OCI-LY7 (cell line): ENCODE measurements around the gene FARSA. TPM values are rescaled to one million over a fixed set of nuclear protein-coding genes. Genes with fewer than 3 reads are reported as not detected.
"Not testable (repeated sequence)": the region's sequence is repeated elsewhere in the genome, so short reads cannot be mapped to it uniquely, and the experiment has no call there.

Experiments
- BruUV-seq: library from RNA; stranded (reverse); fragments of 400-500 nt; replicated peaks from 2 replicates; lab custom pipeline; 2021; lab: Mats Ljungman, UMichigan
- CTCF ChIA-PET: fragments of 300-600 bp; sonication (Branson Sonifier 250); formaldehyde crosslinking; loops from one replicate; lab custom pipeline; 2022; ENCODE audit warnings: antibody characterized with exemption; ENCODE audit not compliant: unreplicated experiment; lab: Charles Lee
- POLR2A ChIA-PET: fragments of 300-600 bp; sonication (Branson Sonifier 250); formaldehyde crosslinking; loops from one replicate; lab custom pipeline; 2022; ENCODE audit warnings: antibody characterized with exemption; lab: Charles Lee
- DNase-seq: peaks from one replicate; pipeline ENCODE4 v3.0.0-alpha.2; 2015; ENCODE audit warnings: low spot score
- H2AFZ ChIP-seq: fragments of 200-600 bp; sonication (generic), shearing (Covaris generic); 2 replicates; pipeline ENCODE4 v1.6.1; 2014; ENCODE audit warnings: mild to moderate bottlenecking, antibody characterized with exemption, low read length, moderate library complexity
- H3K27ac ChIP-seq: fragments of 200-600 bp; sonication (generic); 2 replicates; pipeline ENCODE4 v1.5.1; 2014; ENCODE audit warnings: mixed run types, low read depth, mild to moderate bottlenecking, moderate library complexity, low read length, inconsistent platforms; ENCODE audit not compliant: poor library complexity, severe bottlenecking
- H3K36me3 ChIP-seq: fragments of 200-600 bp; sonication (generic); 2 replicates; pipeline ENCODE4 v1.6.1; 2014; ENCODE audit warnings: mild to moderate bottlenecking, antibody characterized with exemption, low read length, moderate library complexity, mixed read lengths; ENCODE audit not compliant: insufficient read depth
- H3K4me1 ChIP-seq: fragments of 200-600 bp; sonication (generic); 2 replicates; pipeline ENCODE4 v1.5.1; 2014; ENCODE audit warnings: mild to moderate bottlenecking, low read length; ENCODE audit not compliant: insufficient read depth, poor library complexity, severe bottlenecking
- H3K4me2 ChIP-seq: fragments of 200-600 bp; sonication (generic); 2 replicates; pipeline ENCODE4 v1.6.1; 2014; ENCODE audit warnings: mild to moderate bottlenecking, low read length
- H3K4me3 ChIP-seq: fragments of 200-600 bp; sonication (generic); 2 replicates; pipeline ENCODE4 v1.5.1; 2014; ENCODE audit warnings: mild to moderate bottlenecking, low read depth, low read length; ENCODE audit not compliant: poor library complexity, severe bottlenecking
- H3K79me2 ChIP-seq: fragments of 200-600 bp; sonication (generic); 2 replicates; pipeline ENCODE4 v1.6.1; 2016; ENCODE audit warnings: low read depth, mild to moderate bottlenecking, low read length, moderate library complexity, mixed read lengths; ENCODE audit not compliant: insufficient read depth
- H3K9me2 ChIP-seq: fragments of 200-600 bp; sonication (generic); 2 replicates; pipeline ENCODE4 v1.6.1; 2016; ENCODE audit warnings: mild to moderate bottlenecking, low read length, mixed read lengths; ENCODE audit not compliant: insufficient read depth
- H3K9me3 ChIP-seq: fragments of 200-600 bp; sonication (generic); 2 replicates; pipeline ENCODE4 v1.6.1; 2014; ENCODE audit warnings: mild to moderate bottlenecking, mixed run types, low read length, mixed read lengths
- H4K20me1 ChIP-seq: fragments of 200-600 bp; sonication (generic); 2 replicates; pipeline ENCODE4 v1.6.1; 2014; ENCODE audit warnings: mild to moderate bottlenecking, antibody characterized with exemption, low read length, moderate library complexity, mixed read lengths; ENCODE audit not compliant: insufficient read depth
- CTCF ChIP-seq: fragments of 200-600 bp; sonication (generic); conservative IDR thresholded peaks from 2 replicates; pipeline ENCODE4 v1.5.1; 2014; ENCODE audit warnings: mild to moderate bottlenecking, antibody characterized with exemption, low read length, moderate library complexity, mixed read lengths
- EZH2phosphoT487 ChIP-seq: fragments of 200-600 bp; sonication (generic); IDR thresholded peaks from 2 replicates; pipeline ENCODE4 v1.6.1; 2018; ENCODE audit warnings: low read depth, borderline replicate concordance, mild to moderate bottlenecking, mixed run types, antibody characterized with exemption, low read length, moderate library complexity, mixed read lengths
- intact Hi-C: fragments of 100-400 bp; cut with micrococcal nuclease; formaldehyde crosslinking; loops from one replicate; pipeline ENCODE4 v1.10.0; 2022; ENCODE audit not compliant: unreplicated experiment
- total RNA-seq, 2 experiments: library from RNA; depleted of rRNA in 1 of 2; stranded (reverse); fragments of >200 nt in 1 of 2; shearing (Covaris generic) in 1 of 2; gene quantifications; 2 replicates each; pipeline ENCODE4 v1.2.3, GENCODE V29; 2014 to 2022

Gene FARSA
- total RNA-seq, 2 experiments from 2014 or later = 117 to 135 TPM

DNA sequence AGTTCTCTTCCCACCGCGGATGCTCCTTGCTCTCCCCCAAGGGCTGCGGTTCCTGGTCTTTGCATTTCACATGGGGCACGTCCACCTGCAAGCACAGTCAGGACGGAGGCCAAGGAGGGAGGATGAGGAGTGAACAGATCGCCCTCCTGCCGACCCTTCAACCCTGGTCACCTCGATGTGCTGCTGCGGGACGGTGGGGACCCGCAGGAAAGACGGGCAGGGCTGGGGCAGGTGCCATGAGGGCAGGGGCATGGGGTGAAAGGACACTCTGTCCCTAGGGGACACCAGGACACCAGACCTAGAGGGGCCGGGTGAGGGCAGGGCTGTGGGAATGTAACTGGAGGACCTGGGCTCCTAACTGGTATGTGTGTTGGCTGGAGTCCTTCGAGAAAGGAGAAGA, 15.3 kb downstream of the FARSA start:
- CTCF ChIA-PET = no interaction called here
- Histone ChIP-seq H3K27ac (no peak overlapping the region), H3K79me2 (no peaks in the 10 kb centered on the region), H3K4me1 (peaks cover 12% of the 10 kb centered on the region), H4K20me1 (no peaks in the 10 kb centered on the region), H2AFZ (no peak overlapping the region), H3K9me3 (no peaks in the 10 kb centered on the region), H3K4me2 (no peak overlapping the region), H3K36me3 (peaks cover 23% of the 10 kb centered on the region), H3K9me2 (no peaks in the 10 kb centered on the region), H3K4me3 (no peak overlapping the region)
- DNase-seq = no peak
- BruUV-seq = no TSS peak
- TF ChIP-seq EZH2phosphoT487 = no peak
- no peak for TF ChIP-seq CTCF
- POLR2A ChIA-PET = no interaction called here
- intact Hi-C loops = no loop called here

GRCh38 chr19:12915860-12916259, 17.7 kb downstream of the FARSA start:
- CTCF ChIA-PET, H3K4me3 ChIP-seq: not testable (repeated sequence)

GRCh38 chr19:12913851-12914690, 19.4 kb downstream of the FARSA start:
- POLR2A ChIA-PET = interaction anchor here (1.0 kb wide), 1 partner anchor 33 kb away, joined by 3 read pairs; the partner anchor contains the start of gene DNASE2
- no peak overlapping the region for H2AFZ ChIP-seq
- no peak for TF ChIP-seq EZH2phosphoT487
- no peak for TF ChIP-seq CTCF
- BruUV-seq = no TSS peak
- intact Hi-C loops = no loop called here
- H3K4me1 ChIP-seq = peaks cover 7% of the 10 kb centered on the region
- CTCF ChIA-PET = no interaction called here
- peak; percentile 19 for DNase-seq
- no peaks in the 10 kb centered on the region for H3K36me3 ChIP-seq
- no peaks in the 10 kb centered on the region for H3K9me3 ChIP-seq
- H3K27ac ChIP-seq = no peak overlapping the region
- no peaks in the 10 kb centered on the region for H3K79me2 ChIP-seq
- no peak overlapping the region for H3K4me3 ChIP-seq
- H3K4me2 ChIP-seq = peak overlapping the region; percentile 4; the same call in 1 of the 2 replicates
- no peaks in the 10 kb centered on the region for H3K9me2 ChIP-seq
- H4K20me1 ChIP-seq = no peaks in the 10 kb centered on the region

More at GRCh38 chr19:12915860-12916259, 17.7 kb downstream of the FARSA start:
- peaks cover 12% of the 10 kb centered on the region for H3K4me1 ChIP-seq
- BruUV-seq, H3K79me2 ChIP-seq, H3K27ac ChIP-seq, H3K4me2 ChIP-seq, H3K9me3 ChIP-seq, intact Hi-C loops, POLR2A ChIA-PET, H2AFZ ChIP-seq, DNase-seq, H4K20me1 ChIP-seq, H3K9me2 ChIP-seq, H3K36me3 ChIP-seq: not testable (repeated sequence)
